HG03354 (cell line): ENCODE results near the gene ERC2.

Source experiments
- ATAC-seq: cut with Tn5 transposase; IDR thresholded peaks from one replicate; pipeline ENCODE4 v1.9.1; 2021; ENCODE audit warnings: mild to moderate bottlenecking; ENCODE audit not compliant: unreplicated experiment, poor library complexity, severe bottlenecking

The ERC2 gene

DNA sequence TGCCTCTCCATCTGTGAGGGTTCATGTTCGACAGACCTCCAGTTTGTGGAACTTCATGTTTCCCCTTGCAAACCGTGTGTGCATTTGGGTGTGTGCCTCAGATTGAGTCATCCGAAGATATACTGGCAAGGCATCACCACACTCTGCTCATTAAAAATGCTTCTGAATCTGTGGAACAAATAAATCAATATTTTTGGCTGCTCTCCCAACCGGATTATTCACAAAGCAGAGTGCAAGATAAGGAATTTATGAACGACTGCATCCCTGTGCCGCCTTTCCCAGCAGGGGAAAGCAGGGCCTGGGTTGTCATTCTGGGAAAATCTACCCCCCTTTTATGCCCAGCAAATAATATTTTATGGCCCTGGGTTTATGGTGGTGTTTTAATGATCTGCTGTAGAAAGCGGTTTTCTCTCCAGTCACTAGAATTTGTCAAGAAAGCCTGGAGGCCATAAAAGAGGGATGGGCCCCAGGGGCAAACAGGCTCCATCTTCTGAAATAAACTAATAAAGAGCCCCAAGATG, 976.9 kb downstream of the ERC2 start:
- ATAC-seq: no peak

- no peak for ATAC-seq
These were observed 977.9 kb downstream of the ERC2 start for GRCh38 chr3:55490276-55490913.

GRCh38 chr3:55489798-55490132, 978.5 kb downstream of the ERC2 start:
- ATAC-seq: no peak

- ATAC-seq: no peak
These were observed 979.7 kb downstream of the ERC2 start for GRCh38 chr3:55488398-55489055.

DNA sequence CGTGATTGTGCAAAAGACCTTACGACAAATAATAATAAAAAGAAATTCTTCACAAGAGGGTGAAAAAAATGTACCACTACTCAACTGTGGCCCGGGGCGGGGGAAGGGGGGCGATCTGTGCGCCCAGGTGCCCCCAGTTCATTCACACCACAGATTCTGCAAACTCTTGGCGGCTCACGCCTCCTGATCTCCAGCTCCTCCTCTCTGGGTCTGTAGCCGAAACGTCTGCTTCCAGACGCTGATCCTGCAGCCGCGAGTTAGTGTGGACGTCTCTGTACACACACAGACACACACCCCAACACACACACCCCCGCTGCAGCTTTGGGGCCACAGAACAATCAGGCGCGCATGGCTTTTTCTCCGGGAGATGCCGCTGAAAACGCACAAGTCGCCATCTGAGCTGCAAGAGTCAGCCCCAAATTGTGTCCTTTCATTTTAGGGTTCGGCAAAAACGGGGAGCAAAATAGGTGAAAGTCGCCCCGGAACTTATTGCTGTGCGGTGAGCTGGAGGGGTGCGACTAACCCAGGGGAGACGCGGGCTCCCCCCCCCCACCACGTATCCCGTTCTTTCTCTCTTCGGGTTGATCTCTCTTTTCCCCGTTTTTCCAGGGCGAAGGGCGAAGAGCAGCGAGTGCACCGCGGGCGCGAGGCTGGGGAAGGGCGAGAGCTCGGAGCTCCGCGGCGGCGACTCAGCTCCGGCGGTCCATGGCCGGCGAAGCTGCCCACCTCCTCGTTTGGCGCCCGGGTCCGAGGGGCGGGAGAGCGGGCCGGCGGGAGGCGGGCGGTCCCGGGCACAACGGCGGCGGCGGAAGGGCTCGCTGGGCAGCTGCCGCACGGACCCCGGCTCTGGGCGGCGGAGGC, 980.7 kb downstream of the ERC2 start:
- ATAC-seq: no peak

DNA sequence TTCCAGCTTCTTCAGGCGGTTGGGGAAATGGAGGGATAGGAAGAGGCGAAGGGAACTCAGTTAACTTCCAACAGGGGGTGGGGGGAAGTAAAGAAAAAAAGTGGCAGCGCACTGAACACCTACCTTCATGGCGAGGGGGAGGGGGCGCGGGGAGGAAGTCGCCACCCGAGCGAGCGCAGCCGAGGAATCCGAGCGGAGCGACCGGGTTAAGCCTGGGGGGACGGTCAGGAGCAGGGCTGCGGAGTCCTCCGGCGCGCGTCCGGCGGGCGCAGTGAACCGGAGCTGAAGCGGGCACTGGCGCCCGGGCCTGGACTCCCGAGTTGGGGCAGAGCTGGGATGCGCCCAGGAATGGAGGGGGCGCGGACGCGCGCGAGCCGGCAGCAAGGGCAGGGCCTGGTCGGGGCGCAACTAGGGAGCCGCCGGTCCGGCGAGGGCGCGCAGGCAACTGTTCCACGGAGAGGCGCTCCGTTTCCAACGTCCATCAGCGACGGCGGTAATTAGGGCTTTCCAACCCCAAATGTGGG, 981.3 kb downstream of the ERC2 start, which contains the start of gene WNT5A:
Gene WNT5A (minus strand): TSS at position 450 of the 524 bp plus-strand sequence. CDS start 321 bp downstream, at position 129.
- no peak for ATAC-seq

GRCh38 chr3:55486101-55486856, 982.0 kb downstream of the ERC2 start:
- no peak for ATAC-seq

DNA sequence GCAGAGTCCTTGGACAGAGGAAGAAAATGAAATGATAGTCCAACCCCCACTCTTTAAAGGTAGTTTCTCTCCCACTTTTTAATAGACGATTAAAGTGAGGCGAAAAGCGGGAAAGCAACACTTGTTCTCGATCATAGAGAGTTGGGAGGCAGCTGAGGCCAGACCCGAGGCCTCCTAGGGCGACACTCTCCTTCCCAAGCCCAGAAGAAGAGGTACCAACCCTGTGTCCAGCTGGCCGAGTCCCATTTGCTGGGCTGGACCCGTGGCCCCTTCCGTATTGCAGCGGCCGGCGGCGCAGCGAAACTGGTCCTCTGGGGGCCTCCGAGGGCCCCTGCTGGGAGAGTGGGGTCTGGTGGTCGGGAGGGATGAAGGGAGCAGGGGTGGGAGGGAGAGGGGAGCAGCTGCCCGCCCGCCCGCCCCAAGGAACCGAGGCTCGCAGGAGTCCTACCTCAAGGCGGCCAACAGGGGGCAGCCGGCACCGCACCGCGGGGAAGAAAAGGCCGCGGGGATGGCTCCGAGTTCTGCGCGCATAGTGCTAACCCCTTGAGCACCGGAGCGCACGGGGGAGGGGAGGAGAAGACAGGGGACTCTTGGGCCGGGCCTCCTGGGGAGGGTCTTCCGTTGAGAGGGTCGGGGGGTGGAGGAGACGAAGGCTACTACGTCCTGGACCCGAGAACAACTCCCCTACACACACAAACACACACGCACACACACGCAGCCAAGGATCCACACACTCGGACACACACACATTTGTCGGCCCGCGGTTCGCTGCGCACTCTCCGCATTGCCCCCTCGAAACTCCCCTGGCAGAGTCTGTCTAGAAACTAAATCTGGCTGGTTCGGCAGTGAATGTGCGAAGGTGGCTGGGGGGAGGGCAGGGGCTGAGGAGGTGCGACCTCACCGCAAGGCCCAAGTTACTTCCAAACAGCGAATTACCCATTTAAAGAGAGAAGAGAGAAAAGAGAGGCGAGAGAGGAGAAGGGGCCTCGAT, 983.2 kb downstream of the ERC2 start:
- ATAC-seq: peak; percentile 72

DNA sequence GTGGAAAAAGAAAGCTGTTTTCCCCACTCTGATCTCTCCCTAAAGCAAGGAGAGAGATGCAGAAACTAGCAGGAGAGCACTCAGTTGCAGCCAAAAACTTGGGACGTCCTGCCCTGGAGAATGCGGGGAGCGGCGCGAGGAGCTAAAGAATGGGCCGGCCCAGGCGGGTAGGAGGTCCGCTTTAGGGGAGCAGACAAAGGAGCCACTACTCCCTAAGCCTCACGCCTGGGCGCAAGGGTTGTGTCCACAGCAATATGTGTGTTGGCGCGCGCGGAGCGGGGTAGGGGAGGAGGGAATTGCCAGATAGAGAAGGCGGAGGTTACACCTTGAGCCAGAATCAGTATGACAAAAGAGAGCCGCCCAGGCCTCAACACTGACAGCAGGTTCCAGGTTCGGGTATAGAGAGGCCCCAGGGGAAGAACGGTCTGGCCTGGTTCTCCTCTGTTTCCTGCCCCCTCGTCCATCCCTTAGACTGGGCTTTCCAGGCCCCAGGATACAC, 984.0 kb downstream of the ERC2 start:
- no peak for ATAC-seq

- no peak for ATAC-seq
These were observed 984.8 kb downstream of the ERC2 start for GRCh38 chr3:55483196-55484095.

DNA sequence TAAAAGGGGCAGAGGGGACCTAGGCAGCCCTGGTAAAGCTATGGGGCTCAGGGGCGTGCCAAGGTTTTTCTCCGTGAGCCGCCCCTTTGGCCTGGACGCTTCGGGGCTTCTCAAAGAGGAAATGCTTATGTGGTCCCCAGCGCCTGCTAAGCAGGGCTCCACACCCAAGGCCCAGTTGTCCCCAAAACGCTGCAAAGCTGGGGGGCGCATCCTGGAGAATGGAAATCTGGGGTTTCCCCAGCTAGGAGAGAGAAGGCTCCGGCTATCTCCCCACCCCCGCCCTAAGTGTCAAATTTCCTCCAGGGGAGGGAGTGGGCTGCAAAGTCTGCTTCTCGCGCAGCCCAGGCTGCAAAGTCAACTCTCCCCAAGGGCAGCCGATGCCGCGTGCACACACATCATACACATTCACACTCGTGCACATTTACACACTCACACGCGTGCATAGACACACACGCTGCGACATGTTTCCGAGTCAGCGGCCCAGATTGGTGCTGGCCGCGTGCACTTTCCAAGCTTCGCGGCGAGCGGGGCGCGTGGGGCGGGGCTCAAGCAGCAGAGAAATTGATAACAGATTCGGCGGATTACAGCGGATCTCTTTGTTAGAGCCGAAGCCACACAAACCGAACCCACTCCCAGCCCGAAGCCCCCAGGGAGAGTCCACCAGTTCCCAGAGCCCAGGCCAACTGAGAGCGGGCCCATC, 985.6 kb downstream of the ERC2 start:
- ATAC-seq: no peak

- no peak for ATAC-seq
These were observed 986.3 kb downstream of the ERC2 start for GRCh38 chr3:55481744-55482495.

GRCh38 chr3:55480911-55481743, 987.1 kb downstream of the ERC2 start:
- ATAC-seq: no peak

GRCh38 chr3:55477306-55478303, 990.7 kb downstream of the ERC2 start:
- no peak for ATAC-seq
